GM21723 (cell line): ENCODE measurements around the gene THSD4.

Experiments
- ATAC-seq: cut with Tn5 transposase; IDR thresholded peaks from one replicate; pipeline ENCODE4 v1.9.1; 2021; ENCODE audit warnings: mild to moderate bottlenecking, moderate library complexity; ENCODE audit not compliant: unreplicated experiment

The THSD4 gene

GRCh38 chr15:71338827-71339542 lies 223.7 kb downstream of the THSD4 start:
- no peak for ATAC-seq

GRCh38 chr15:71341811-71342550 lies 226.7 kb downstream of the THSD4 start:
- no peak for ATAC-seq

GRCh38 chr15:71342658-71343057 lies 227.4 kb downstream of the THSD4 start:
- no peak for ATAC-seq

GRCh38 chr15:71344316-71344715 lies 229.0 kb downstream of the THSD4 start:
- no peak for ATAC-seq

- ATAC-seq = no peak
Measured at GRCh38 chr15:71345186-71345585, 229.9 kb downstream of the THSD4 start.

- ATAC-seq = no peak
Measured at GRCh38 chr15:71346464-71346863, 231.2 kb downstream of the THSD4 start.

- no peak for ATAC-seq
Measured at GRCh38 chr15:71348597-71348996, 233.3 kb downstream of the THSD4 start.

- ATAC-seq = no peak
Measured at GRCh38 chr15:71349336-71349735, 234.1 kb downstream of the THSD4 start.

GRCh38 chr15:71349736-71350526 lies 234.7 kb downstream of the THSD4 start:
- ATAC-seq = no peak

GRCh38 chr15:71350622-71351378 lies 235.5 kb downstream of the THSD4 start:
- no peak for ATAC-seq

- ATAC-seq = no peak
Measured at GRCh38 chr15:71352125-71352524, 236.9 kb downstream of the THSD4 start.

- ATAC-seq = no peak
Measured at GRCh38 chr15:71352765-71353164, 237.5 kb downstream of the THSD4 start.

- ATAC-seq = no peak
Measured at GRCh38 chr15:71353171-71353570, 237.9 kb downstream of the THSD4 start.

GRCh38 chr15:71355268-71355667 lies 240.0 kb downstream of the THSD4 start:
- no peak for ATAC-seq

GRCh38 chr15:71357321-71357732 lies 242.1 kb downstream of the THSD4 start:
- ATAC-seq = no peak

GRCh38 chr15:71357967-71358366 lies 242.7 kb downstream of the THSD4 start:
- ATAC-seq = no peak

GRCh38 chr15:71359246-71359645 lies 244.0 kb downstream of the THSD4 start:
- no peak for ATAC-seq

- ATAC-seq = no peak
Measured at GRCh38 chr15:71362556-71362955, 247.3 kb downstream of the THSD4 start.

- no peak for ATAC-seq
Measured at GRCh38 chr15:71362987-71363968, 248.0 kb downstream of the THSD4 start.

GRCh38 chr15:71364117-71364584 lies 248.9 kb downstream of the THSD4 start:
- no peak for ATAC-seq
